ENCODE results near the gene USP47.

- TF ChIP-seq, protein P1, sequence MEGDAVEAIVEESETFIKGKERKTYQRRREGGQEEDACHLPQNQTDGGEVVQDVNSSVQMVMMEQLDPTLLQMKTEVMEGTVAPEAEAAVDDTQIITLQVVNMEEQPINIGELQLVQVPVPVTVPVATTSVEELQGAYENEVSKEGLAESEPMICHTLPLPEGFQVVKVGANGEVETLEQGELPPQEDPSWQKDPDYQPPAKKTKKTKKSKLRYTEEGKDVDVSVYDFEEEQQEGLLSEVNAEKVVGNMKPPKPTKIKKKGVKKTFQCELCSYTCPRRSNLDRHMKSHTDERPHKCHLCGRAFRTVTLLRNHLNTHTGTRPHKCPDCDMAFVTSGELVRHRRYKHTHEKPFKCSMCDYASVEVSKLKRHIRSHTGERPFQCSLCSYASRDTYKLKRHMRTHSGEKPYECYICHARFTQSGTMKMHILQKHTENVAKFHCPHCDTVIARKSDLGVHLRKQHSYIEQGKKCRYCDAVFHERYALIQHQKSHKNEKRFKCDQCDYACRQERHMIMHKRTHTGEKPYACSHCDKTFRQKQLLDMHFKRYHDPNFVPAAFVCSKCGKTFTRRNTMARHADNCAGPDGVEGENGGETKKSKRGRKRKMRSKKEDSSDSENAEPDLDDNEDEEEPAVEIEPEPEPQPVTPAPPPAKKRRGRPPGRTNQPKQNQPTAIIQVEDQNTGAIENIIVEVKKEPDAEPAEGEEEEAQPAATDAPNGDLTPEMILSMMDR (IDR thresholded peaks at IDR 0.05; ENCODE audit: poor library complexity, severe bottlenecking): no peak
- no peak for TF ChIP-seq TAF1 (IDR thresholded peaks at IDR 0.05; ENCODE audit: low read depth)
- TF ChIP-seq EZH2 (IDR thresholded peaks at IDR 0.05; ENCODE audit: borderline replicate concordance, insufficient read depth, low read length, poor library complexity, severe bottlenecking): no peak
Measured at GRCh38 chr11:11923828-11924227, 82.1 kb downstream of the USP47 start.
